ENCODE measurements around the gene CBARP.

- TF ChIP-seq CTCF (IDR thresholded peaks at IDR 0.05; ENCODE audit: low read depth, low read length) (no peak), EZH2phosphoT487 (IDR thresholded peaks at IDR 0.05; ENCODE audit: low read depth) (no peak)
Observed at GRCh38 chr19:1251330-1252220, 13.8 kb upstream of the CBARP start.
